OCI-LY1 (cell line): Measurements from ENCODE around the gene NFASC.

ENCODE experiments used
- H2AFZ ChIP-seq: fragments of 200-600 bp; sonication (generic), shearing (Covaris generic); 2 replicates; pipeline ENCODE4 v1.6.0; 2014; ENCODE audit warnings: antibody characterized with exemption, mild to moderate bottlenecking, low read length
- H3F3A ChIP-seq: fragments of 200-600 bp; sonication (generic), shearing (Covaris generic); 2 replicates; pipeline ENCODE4 v1.6.0; 2014; ENCODE audit warnings: mild to moderate bottlenecking, antibody characterized with exemption, low read length, moderate library complexity; ENCODE audit not compliant: insufficient read depth
- H3K27ac ChIP-seq: fragments of 200-600 bp; sonication (generic); 2 replicates; pipeline ENCODE4 v1.5.1; 2014; ENCODE audit warnings: low read length, mixed run types, mild to moderate bottlenecking, low read depth; ENCODE audit not compliant: poor library complexity, severe bottlenecking
- H3K27me3 ChIP-seq: fragments of 200-600 bp; sonication (generic); 2 replicates; pipeline ENCODE4 v1.6.0; 2014; ENCODE audit warnings: antibody characterized with exemption, mild to moderate bottlenecking, low read length, moderate library complexity; ENCODE audit not compliant: insufficient read depth
- H3K36me3 ChIP-seq: fragments of 200-600 bp; sonication (generic); 2 replicates; pipeline ENCODE4 v1.6.1; 2014; ENCODE audit warnings: mild to moderate bottlenecking, antibody characterized with exemption, low read length, moderate library complexity, mixed read lengths; ENCODE audit not compliant: insufficient read depth
- H3K4me1 ChIP-seq: fragments of 200-600 bp; sonication (generic); 2 replicates; pipeline ENCODE4 v1.5.1; 2014; ENCODE audit warnings: mild to moderate bottlenecking, low read length, moderate library complexity; ENCODE audit not compliant: insufficient read depth, severe bottlenecking
- H3K4me2 ChIP-seq: fragments of 200-600 bp; sonication (generic), shearing (Covaris generic); 2 replicates; pipeline ENCODE4 v1.6.1; 2014; ENCODE audit warnings: low read length
- H3K4me3 ChIP-seq: fragments of 200-600 bp; sonication (generic); 2 replicates; pipeline ENCODE4 v1.5.1; 2014; ENCODE audit warnings: low read length, low read depth, mild to moderate bottlenecking, mixed read lengths; ENCODE audit not compliant: poor library complexity, severe bottlenecking
- H3K79me2 ChIP-seq: fragments of 200-600 bp; shearing (Covaris generic); 2 replicates; pipeline ENCODE4 v1.6.1; 2016; ENCODE audit warnings: mixed run types, low read length, mixed read lengths; ENCODE audit not compliant: insufficient read depth
- H3K9ac ChIP-seq: fragments of 200-600 bp; sonication (generic), shearing (Covaris generic); 2 replicates; pipeline ENCODE4 v1.6.1; 2014; ENCODE audit warnings: mild to moderate bottlenecking, low read length, mixed read lengths
- H3K9me2 ChIP-seq: fragments of 200-600 bp; sonication (generic), shearing (Covaris generic); 2 replicates; pipeline ENCODE4 v1.6.1; 2014; ENCODE audit warnings: low read depth, mild to moderate bottlenecking, low read length, mixed read lengths
- H3K9me3 ChIP-seq: fragments of 200-600 bp; shearing (Covaris generic); 2 replicates; pipeline ENCODE4 v1.6.1; 2014; ENCODE audit warnings: low read length, mixed read lengths
- H4K20me1 ChIP-seq: fragments of 200-600 bp; sonication (generic), shearing (Covaris generic); 2 replicates; pipeline ENCODE4 v1.6.0; 2016; ENCODE audit warnings: mild to moderate bottlenecking, low read length; ENCODE audit not compliant: insufficient read depth
- CTCF ChIP-seq: fragments of 200-600 bp; sonication (generic), shearing (Covaris generic); IDR thresholded peaks from 2 replicates; pipeline ENCODE4 v1.5.1; 2017; ENCODE audit warnings: mild to moderate bottlenecking, antibody characterized with exemption, low read length, moderate library complexity, mixed read lengths
- EZH2 ChIP-seq: fragments of 200-600 bp; sonication (generic), shearing (Covaris generic); IDR thresholded peaks from 2 replicates; pipeline ENCODE4 v1.8.0; 2017; ENCODE audit warnings: borderline replicate concordance, mixed run types, mild to moderate bottlenecking, antibody characterized with exemption, low read length, moderate library complexity, mixed read lengths

NFASC gene

GRCh38 chr1:204837440-204838084 is 33.1 kb upstream of the NFASC start:
- H3K79me2 ChIP-seq: no peaks in the 10 kb centered on the region
- H3K9me2 ChIP-seq: no peaks in the 10 kb centered on the region
- no peaks in the 10 kb centered on the region for H3K9me3 ChIP-seq
- no peak overlapping the region for H3K9ac ChIP-seq
- H3K27ac ChIP-seq: no peak overlapping the region
- H4K20me1 ChIP-seq: no peaks in the 10 kb centered on the region
- no peak overlapping the region for H3K4me2 ChIP-seq
- TF ChIP-seq CTCF: no peak
- TF ChIP-seq EZH2: no peak
- H3F3A ChIP-seq: no peaks in the 10 kb centered on the region
- H3K36me3 ChIP-seq: no peaks in the 10 kb centered on the region
- no peaks in the 10 kb centered on the region for H3K4me1 ChIP-seq
- no peak overlapping the region for H2AFZ ChIP-seq
- no peaks in the 10 kb centered on the region for H3K27me3 ChIP-seq
- no peak overlapping the region for H3K4me3 ChIP-seq

DNA sequence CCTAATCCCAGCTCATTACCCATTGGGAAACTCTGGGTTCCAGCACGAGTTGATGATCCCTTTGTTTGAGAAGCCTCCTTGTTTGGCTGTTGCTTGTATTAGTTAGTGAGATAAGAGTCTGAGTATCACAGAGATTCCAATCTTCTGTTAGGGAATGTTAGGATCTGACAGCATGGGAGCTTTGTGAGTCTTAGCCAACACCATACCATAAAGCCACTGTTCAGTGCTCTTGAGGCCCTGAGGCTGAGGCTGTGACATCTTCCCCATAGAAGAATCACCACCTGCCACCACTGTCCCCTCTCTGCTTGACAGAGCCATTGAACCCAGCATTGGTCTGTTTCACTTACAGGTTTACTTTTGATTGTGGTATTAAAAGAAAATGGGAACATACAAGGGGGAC is 29.3 kb upstream of the NFASC start:
- TF ChIP-seq CTCF (no peak), EZH2 (no peak)
- no peak overlapping the region for H3K4me2 ChIP-seq

GRCh38 chr1:204841798-204842197 is 28.9 kb upstream of the NFASC start:
- Histone ChIP-seq H3F3A (no peaks in the 10 kb centered on the region), H3K27me3 (no peaks in the 10 kb centered on the region), H4K20me1 (no peaks in the 10 kb centered on the region), H3K9ac (no peak overlapping the region), H3K4me2 (no peak overlapping the region), H3K9me2 (no peaks in the 10 kb centered on the region), H3K79me2 (no peaks in the 10 kb centered on the region), H3K4me3 (no peak overlapping the region), H3K36me3 (no peaks in the 10 kb centered on the region), H2AFZ (no peak overlapping the region), H3K27ac (no peak overlapping the region), H3K9me3 (no peaks in the 10 kb centered on the region), H3K4me1 (no peaks in the 10 kb centered on the region)
- TF ChIP-seq CTCF: no peak
- no peak for TF ChIP-seq EZH2

More for the DNA sequence above, 29.3 kb upstream of the NFASC start:
- Histone ChIP-seq H3F3A (no peaks in the 10 kb centered on the region), H3K27ac (no peak overlapping the region), H3K27me3 (no peaks in the 10 kb centered on the region), H3K9ac (no peak overlapping the region), H3K4me1 (no peaks in the 10 kb centered on the region), H3K9me3 (no peaks in the 10 kb centered on the region), H3K36me3 (no peaks in the 10 kb centered on the region), H3K4me3 (no peak overlapping the region), H3K9me2 (no peaks in the 10 kb centered on the region), H3K79me2 (no peaks in the 10 kb centered on the region), H4K20me1 (no peaks in the 10 kb centered on the region), H2AFZ (no peak overlapping the region)
